Measurements from ENCODE around the gene PTN.
"Not testable (repeated sequence)": the region's sequence is repeated elsewhere in the genome, so short reads cannot be mapped to it uniquely, and the experiment has no call there.

Gene PTN

GRCh38 chr7:137265480-137265879 is 78.1 kb downstream of the PTN start:
- not testable (repeated sequence) for H3K18ac ChIP-seq (ENCODE audit: low read length); H3K27ac ChIP-seq (replicated peaks; ENCODE audit: low read length); H3K4me2 ChIP-seq (ENCODE audit: insufficient read depth, low read length, poor library complexity, severe bottlenecking); H3K4me1 ChIP-seq (ENCODE audit: control insufficient read depth in 2 of 2, insufficient read depth in 1 of 2, low read depth in 1 of 2, low read length in 2 of 2); H2BK15ac ChIP-seq (ENCODE audit: low read length); H2BK5ac ChIP-seq (ENCODE audit: low read length); H2AFZ ChIP-seq (ENCODE audit: low read length); H3K4me3 ChIP-seq (ENCODE audit: low read length in 2 of 2); DNase-seq (ENCODE audit: low spot score); H3K79me1 ChIP-seq (ENCODE audit: low read depth, low read length); H2AK5ac ChIP-seq (ENCODE audit: low read depth, low read length); H3K9me3 ChIP-seq (replicated peaks in 1 of 2; ENCODE audit: control insufficient read depth in 2 of 2, insufficient read depth in 1 of 2, low read depth in 1 of 2, low read length in 2 of 2); H2BK120ac ChIP-seq (ENCODE audit: low read depth, low read length); H3K27me3 ChIP-seq (ENCODE audit: control insufficient read depth in 3 of 3, insufficient read depth in 3 of 3, low read depth in 1 of 3, low read length in 3 of 3); H3K4ac ChIP-seq (ENCODE audit: low read length); H3K23ac ChIP-seq (ENCODE audit: low read depth, low read length, poor library complexity); H3K14ac ChIP-seq (ENCODE audit: low read length); H4K8ac ChIP-seq (ENCODE audit: low read depth, low read length); H3K9ac ChIP-seq (ENCODE audit: low read depth, low read length, poor library complexity); H2BK12ac ChIP-seq (ENCODE audit: low read length); H4K91ac ChIP-seq (ENCODE audit: low read depth, low read length, poor library complexity)
- no CpG with 5 or more reads among the region's 7 CpGs for WGBS, 2 donors (ENCODE audit: extremely low coverage in 2 of 2, insufficient read length in 2 of 2, insufficient replicate concordance in 1 of 2)
- peaks cover 0 to 19% of the 10 kb centered on the region in 2 donors for H3K36me3 ChIP-seq (replicated peaks in 1 of 2; ENCODE audit: control insufficient read depth in 2 of 2, insufficient read depth in 2 of 2, low read length in 2 of 2)

GRCh38 chr7:137262599-137262998 is 80.9 kb downstream of the PTN start:
- Histone ChIP-seq H3K18ac (ENCODE audit: low read length) (no peak overlapping the region), H3K4me3 (ENCODE audit: low read length in 2 of 2) (no peak overlapping the region), H2BK15ac (ENCODE audit: low read length) (no peak overlapping the region), H2BK120ac (ENCODE audit: low read depth, low read length) (no peak overlapping the region), H3K14ac (ENCODE audit: low read length) (no peak overlapping the region), H3K36me3 (replicated peaks in 1 of 2; ENCODE audit: control insufficient read depth in 2 of 2, insufficient read depth in 2 of 2, low read length in 2 of 2) (peaks cover 0 to 18% of the 10 kb centered on the region in 2 donors), H3K4me2 (ENCODE audit: insufficient read depth, low read length, poor library complexity, severe bottlenecking) (no peak overlapping the region), H4K91ac (ENCODE audit: low read depth, low read length, poor library complexity) (no peak overlapping the region), H3K27ac (replicated peaks; ENCODE audit: low read length) (no peak overlapping the region), H3K9me3 (replicated peaks in 1 of 2; ENCODE audit: control insufficient read depth in 2 of 2, insufficient read depth in 1 of 2, low read depth in 1 of 2, low read length in 2 of 2) (no peaks in the 10 kb centered on the region), H2AFZ (ENCODE audit: low read length) (no peak overlapping the region), H3K4me1 (ENCODE audit: control insufficient read depth in 2 of 2, insufficient read depth in 1 of 2, low read depth in 1 of 2, low read length in 2 of 2) (no peaks in the 10 kb centered on the region), H2AK5ac (ENCODE audit: low read depth, low read length) (no peak overlapping the region), H4K8ac (ENCODE audit: low read depth, low read length) (no peak overlapping the region), H3K23ac (ENCODE audit: low read depth, low read length, poor library complexity) (no peak overlapping the region), H3K4ac (ENCODE audit: low read length) (no peak overlapping the region), H2BK5ac (ENCODE audit: low read length) (no peak overlapping the region), H2BK12ac (ENCODE audit: low read length) (no peak overlapping the region), H3K27me3 (ENCODE audit: control insufficient read depth in 3 of 3, insufficient read depth in 3 of 3, low read depth in 1 of 3, low read length in 3 of 3) (no peaks in the 10 kb centered on the region), H3K79me1 (ENCODE audit: low read depth, low read length) (no peaks in the 10 kb centered on the region), H3K9ac (ENCODE audit: low read depth, low read length, poor library complexity) (no peak overlapping the region)
- no peak for DNase-seq (ENCODE audit: low spot score)
- WGBS, 2 donors (ENCODE audit: extremely low coverage in 2 of 2, insufficient read length in 2 of 2, insufficient replicate concordance in 1 of 2): no CpG with 5 or more reads among the region's 7 CpGs

- DNase-seq (ENCODE audit: low spot score): no peak
- Histone ChIP-seq H3K4me3 (ENCODE audit: low read length in 2 of 2) (no peak overlapping the region), H2BK15ac (ENCODE audit: low read length) (no peak overlapping the region), H3K79me1 (ENCODE audit: low read depth, low read length) (no peaks in the 10 kb centered on the region), H3K27ac (replicated peaks; ENCODE audit: low read length) (no peak overlapping the region), H2BK5ac (ENCODE audit: low read length) (no peak overlapping the region), H3K27me3 (ENCODE audit: control insufficient read depth in 3 of 3, insufficient read depth in 3 of 3, low read depth in 1 of 3, low read length in 3 of 3) (no peaks in the 10 kb centered on the region), H2AK5ac (ENCODE audit: low read depth, low read length) (no peak overlapping the region), H3K23ac (ENCODE audit: low read depth, low read length, poor library complexity) (no peak overlapping the region), H3K9ac (ENCODE audit: low read depth, low read length, poor library complexity) (no peak overlapping the region), H3K4me2 (ENCODE audit: insufficient read depth, low read length, poor library complexity, severe bottlenecking) (no peak overlapping the region), H2BK12ac (ENCODE audit: low read length) (no peak overlapping the region), H3K18ac (ENCODE audit: low read length) (no peak overlapping the region), H4K8ac (ENCODE audit: low read depth, low read length) (no peak overlapping the region), H2AFZ (ENCODE audit: low read length) (no peak overlapping the region), H3K4me1 (ENCODE audit: control insufficient read depth in 2 of 2, insufficient read depth in 1 of 2, low read depth in 1 of 2, low read length in 2 of 2) (no peaks in the 10 kb centered on the region), H2BK120ac (ENCODE audit: low read depth, low read length) (no peak overlapping the region), H3K9me3 (replicated peaks in 1 of 2; ENCODE audit: control insufficient read depth in 2 of 2, insufficient read depth in 1 of 2, low read depth in 1 of 2, low read length in 2 of 2) (no peaks in the 10 kb centered on the region), H3K36me3 (replicated peaks in 1 of 2; ENCODE audit: control insufficient read depth in 2 of 2, insufficient read depth in 2 of 2, low read length in 2 of 2) (peaks cover 0 to 30% of the 10 kb centered on the region in 2 donors), H3K14ac (ENCODE audit: low read length) (no peak overlapping the region), H4K91ac (ENCODE audit: low read depth, low read length, poor library complexity) (no peak overlapping the region), H3K4ac (ENCODE audit: low read length) (no peak overlapping the region)
- no CpG with 5 or more reads among the region's 2 CpGs for WGBS, 2 donors (ENCODE audit: extremely low coverage in 2 of 2, insufficient read length in 2 of 2, insufficient replicate concordance in 1 of 2)
Observed at GRCh38 chr7:137258552-137258951, 85.0 kb downstream of the PTN start.

GRCh38 chr7:137254766-137255165 is 88.8 kb downstream of the PTN start:
- no peak overlapping the region for H4K8ac ChIP-seq (ENCODE audit: low read depth, low read length)
- H3K4me2 ChIP-seq (ENCODE audit: insufficient read depth, low read length, poor library complexity, severe bottlenecking): no peak overlapping the region
- no peak for DNase-seq (ENCODE audit: low spot score)
- no peak overlapping the region for H2BK120ac ChIP-seq (ENCODE audit: low read depth, low read length)
- no peak overlapping the region for H3K4me3 ChIP-seq (ENCODE audit: low read length in 2 of 2)
- no peaks in the 10 kb centered on the region for H3K9me3 ChIP-seq (replicated peaks in 1 of 2; ENCODE audit: control insufficient read depth in 2 of 2, insufficient read depth in 1 of 2, low read depth in 1 of 2, low read length in 2 of 2)
- no peaks in the 10 kb centered on the region for H3K79me1 ChIP-seq (ENCODE audit: low read depth, low read length)
- no peak overlapping the region for H3K23ac ChIP-seq (ENCODE audit: low read depth, low read length, poor library complexity)
- WGBS, 2 donors (ENCODE audit: extremely low coverage in 2 of 2, insufficient read length in 2 of 2, insufficient replicate concordance in 1 of 2): no CpG with 5 or more reads among the region's 2 CpGs
- no peaks in the 10 kb centered on the region for H3K4me1 ChIP-seq (ENCODE audit: control insufficient read depth in 2 of 2, insufficient read depth in 1 of 2, low read depth in 1 of 2, low read length in 2 of 2)
- H3K18ac ChIP-seq (ENCODE audit: low read length): no peak overlapping the region
- no peak overlapping the region for H4K91ac ChIP-seq (ENCODE audit: low read depth, low read length, poor library complexity)
- no peak overlapping the region for H3K4ac ChIP-seq (ENCODE audit: low read length)
- no peak overlapping the region for H2AK5ac ChIP-seq (ENCODE audit: low read depth, low read length)
- no peak overlapping the region for H2BK12ac ChIP-seq (ENCODE audit: low read length)
- H3K14ac ChIP-seq (ENCODE audit: low read length): no peak overlapping the region
- H2BK5ac ChIP-seq (ENCODE audit: low read length): no peak overlapping the region
- peaks cover 0 to 59% of the 10 kb centered on the region in 2 donors for H3K36me3 ChIP-seq (replicated peaks in 1 of 2; ENCODE audit: control insufficient read depth in 2 of 2, insufficient read depth in 2 of 2, low read length in 2 of 2)
- H2AFZ ChIP-seq (ENCODE audit: low read length): no peak overlapping the region
- H3K9ac ChIP-seq (ENCODE audit: low read depth, low read length, poor library complexity): no peak overlapping the region
- H3K27me3 ChIP-seq (ENCODE audit: control insufficient read depth in 3 of 3, insufficient read depth in 3 of 3, low read depth in 1 of 3, low read length in 3 of 3): no peaks in the 10 kb centered on the region
- no peak overlapping the region for H3K27ac ChIP-seq (replicated peaks; ENCODE audit: low read length)
- no peak overlapping the region for H2BK15ac ChIP-seq (ENCODE audit: low read length)

Data from neuronal stem cell (in vitro differentiated cells).